Erythroblast (primary cell): ENCODE measurements around the gene CRY1.
"Not testable (repeated sequence)": the region's sequence is repeated elsewhere in the genome, so short reads cannot be mapped to it uniquely, and the experiment has no call there.

Source experiments
- DNase-seq, 2 experiments: peaks; one replicate each; lab custom pipeline; 2025; lab: John Stamatoyannopoulos, UW
- GATA1 ChIP-seq: IDR thresholded peaks from 2 replicates; pipeline ENCODE4 v1.6.1; 2011; ENCODE audit warnings: low read depth, mild to moderate bottlenecking, control low read depth, low read length, moderate library complexity
- POLR2A ChIP-seq: IDR thresholded peaks from 2 replicates; pipeline ENCODE4 v1.6.1; 2011; ENCODE audit warnings: mild to moderate bottlenecking, low read length

CRY1 gene

DNA sequence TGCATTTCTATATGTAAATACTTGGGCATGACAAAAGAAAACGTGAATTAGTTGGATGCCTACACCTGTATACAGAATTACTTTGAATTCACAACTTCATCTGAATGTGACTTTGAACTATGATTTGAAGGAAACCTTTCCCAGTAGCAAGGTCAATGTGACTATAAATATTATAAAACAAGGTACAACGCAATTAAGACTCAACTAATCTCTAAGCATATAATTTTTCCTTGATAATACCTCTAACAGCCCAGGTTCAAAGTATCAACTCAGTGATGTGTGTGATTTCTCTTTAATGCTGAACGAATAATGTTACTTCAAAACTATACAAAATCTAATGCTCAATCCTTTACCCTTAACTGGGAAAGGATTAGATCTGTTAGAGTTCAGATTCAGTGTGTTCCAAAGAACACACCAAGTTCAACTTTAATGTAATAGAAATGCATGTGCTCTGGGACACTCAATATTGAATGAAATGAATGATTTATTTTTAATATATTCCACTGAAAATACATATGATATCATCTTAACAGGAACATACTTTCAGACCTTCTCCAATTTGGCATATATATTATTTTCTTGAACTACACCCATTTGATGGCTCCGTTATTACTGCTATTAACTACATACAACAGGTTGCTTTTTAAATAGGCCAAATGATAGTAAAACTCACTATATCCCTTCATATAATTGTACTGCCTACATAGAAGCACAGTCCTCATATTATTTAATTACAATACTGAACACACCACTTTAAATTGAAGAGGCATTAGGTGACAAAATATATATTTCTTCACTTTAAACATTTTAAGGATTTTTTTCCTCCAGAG lies 66.3 kb downstream of the CRY1 start:
- DNase-seq, result no peak
- TF ChIP-seq GATA1 (no peak), POLR2A (no peak)

DNA sequence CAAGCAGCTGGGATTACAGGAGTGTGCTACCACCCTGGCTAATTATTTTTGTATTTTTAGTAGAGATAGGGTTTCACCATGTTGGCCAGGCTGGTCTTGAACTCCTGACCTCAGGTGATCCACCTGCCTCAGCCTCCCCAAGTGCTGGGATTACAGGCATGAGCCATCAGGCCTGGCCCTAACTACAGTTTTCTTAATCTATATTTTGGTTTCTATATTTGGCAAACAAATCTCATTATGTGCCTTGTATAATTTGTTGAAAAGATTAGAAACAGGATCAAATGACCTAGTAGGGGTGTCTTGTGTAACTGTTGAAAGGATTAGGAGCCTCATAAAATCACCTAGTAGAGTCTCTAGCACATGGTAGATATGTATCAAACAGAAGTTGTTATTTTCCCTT lies 67.0 kb downstream of the CRY1 start:
- not testable (repeated sequence) for DNase-seq

DNA sequence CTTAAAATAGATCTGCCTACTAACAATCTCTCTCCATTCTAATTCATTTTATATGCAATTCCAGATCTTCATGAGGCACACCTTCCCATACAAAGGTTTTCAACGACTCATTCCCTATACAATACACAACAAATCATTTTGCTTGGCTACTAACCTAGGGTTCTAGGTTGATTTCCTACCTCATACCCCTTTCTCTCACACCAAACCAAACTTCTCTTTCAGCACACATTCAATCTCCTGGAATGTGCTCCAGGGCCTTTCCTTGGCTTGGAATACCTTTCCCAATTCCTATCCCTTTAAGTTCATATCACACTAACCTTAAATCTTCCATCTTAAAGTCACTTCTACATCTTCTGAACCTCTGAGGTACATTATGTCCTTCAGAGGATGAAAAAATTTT lies 67.7 kb downstream of the CRY1 start:
- TF ChIP-seq POLR2A (no peak), GATA1 (no peak)

GRCh38 chr12:107019546-107019945 lies 73.8 kb downstream of the CRY1 start:
- TF ChIP-seq POLR2A (no peak), GATA1 (no peak)
- DNase-seq, result no peak

More for the DNA sequence above, 67.7 kb downstream of the CRY1 start:
- DNase-seq, result no peak

DNA sequence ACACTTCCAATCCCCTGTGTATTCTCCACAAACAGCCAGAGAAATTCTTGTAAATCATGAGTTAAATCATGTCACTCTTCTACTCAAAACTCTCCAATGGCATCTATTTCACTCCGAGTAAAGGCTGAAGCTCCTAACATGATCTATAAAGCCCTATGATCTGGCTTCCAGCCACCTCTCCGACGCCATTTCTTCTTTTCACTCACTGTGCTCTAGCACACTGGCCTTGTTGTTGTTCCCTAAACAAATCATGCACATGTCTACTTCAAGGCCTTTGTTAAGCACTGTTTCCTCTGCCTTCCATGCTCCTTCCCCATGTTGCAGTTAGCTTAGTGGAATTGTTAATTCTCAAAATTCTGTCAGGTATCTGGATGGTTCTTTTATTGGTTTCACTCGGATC lies 76.3 kb downstream of the CRY1 start:
- DNase-seq, result no peak
- TF ChIP-seq POLR2A, result no peak
- no peak for TF ChIP-seq GATA1

- TF ChIP-seq POLR2A (no peak), GATA1 (no peak)
- no peak for DNase-seq
Measured at GRCh38 chr12:107014055-107014454, 79.3 kb downstream of the CRY1 start.

GRCh38 chr12:107012736-107013425 lies 80.5 kb downstream of the CRY1 start:
- no peak for TF ChIP-seq GATA1
- TF ChIP-seq POLR2A, result no peak
- no peak for DNase-seq

- no peak for DNase-seq
- no peak for TF ChIP-seq GATA1
- no peak for TF ChIP-seq POLR2A
Measured at GRCh38 chr12:107011519-107011918, 81.8 kb downstream of the CRY1 start.

GRCh38 chr12:107007411-107007810 lies 85.9 kb downstream of the CRY1 start:
- TF ChIP-seq GATA1 (no peak), POLR2A (no peak)
- DNase-seq, result no peak

- DNase-seq, result not testable (repeated sequence)
Measured at GRCh38 chr12:107002665-107003064, 90.7 kb downstream of the CRY1 start.

DNA sequence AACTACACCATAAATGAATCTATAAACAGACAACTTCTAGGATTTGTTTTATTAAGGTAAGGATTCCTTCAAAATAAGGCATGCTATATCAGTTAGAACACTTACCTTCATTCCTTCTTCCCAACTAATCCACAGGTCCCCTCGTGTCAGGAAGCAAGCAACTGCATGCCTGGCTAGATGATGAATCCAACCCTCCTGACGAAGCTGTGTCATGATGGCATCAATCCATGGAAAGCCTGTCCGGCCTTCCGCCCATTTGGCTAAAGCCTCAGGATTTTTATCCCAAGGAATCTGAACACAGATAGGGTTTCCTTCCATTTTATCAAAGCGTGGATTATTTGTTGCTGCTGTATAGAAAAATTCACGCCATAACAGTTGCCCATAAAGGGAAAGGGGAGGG lies 93.9 kb downstream of the CRY1 start:
- DNase-seq, result no peak
- TF ChIP-seq GATA1, result no peak
- TF ChIP-seq POLR2A, result no peak

DNA sequence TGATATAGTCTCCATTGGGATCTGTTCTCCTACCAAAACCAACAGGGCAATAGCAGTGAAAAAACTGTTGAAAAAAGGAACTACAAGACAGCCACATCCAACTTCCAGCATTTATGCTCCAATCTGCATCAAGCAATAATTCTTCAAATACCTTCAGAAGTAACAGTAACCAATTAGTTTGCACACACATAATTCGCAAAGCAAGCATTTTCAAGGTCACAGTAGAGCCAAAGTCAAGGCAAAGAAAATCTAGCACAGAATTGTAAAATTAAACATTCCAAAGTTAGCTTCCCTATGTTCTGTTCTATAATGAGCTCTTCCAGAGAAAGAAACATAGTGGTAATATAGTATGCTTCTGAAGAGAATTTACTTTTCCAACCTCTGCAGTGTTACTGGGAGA lies 95.4 kb downstream of the CRY1 start:
- TF ChIP-seq POLR2A, result no peak
- no peak for TF ChIP-seq GATA1
- DNase-seq, result no peak

- DNase-seq, result not testable (repeated sequence)
Measured at GRCh38 chr12:106996102-106996501, 97.2 kb downstream of the CRY1 start.

- no peak for TF ChIP-seq GATA1
- no peak for TF ChIP-seq POLR2A
- DNase-seq, result peak in 1 of 2 experiments; percentile 7
Measured at GRCh38 chr12:106994579-106995220, 98.6 kb downstream of the CRY1 start.
